CD8-positive, alpha-beta memory T cell (primary cell): ENCODE measurements around the gene MUC5B. TPM values are rescaled to one million over a fixed set of nuclear protein-coding genes. Genes with fewer than 3 reads are reported as not detected.

Source experiments
- CTCF ChIA-PET: fragments of 350-600 bp; sonication (Branson Sonifier 250); formaldehyde crosslinking; loops from one replicate; lab custom pipeline; 2021; ENCODE audit warnings: antibody characterized with exemption; lab: Charles Lee
- POLR2A ChIA-PET: fragments of 350-600 bp; sonication (Branson Sonifier 250); formaldehyde crosslinking; loops from one replicate; lab custom pipeline; 2021; ENCODE audit warnings: antibody characterized with exemption; lab: Charles Lee
- DNase-seq, 5 donors: peaks; one replicate each; pipeline versions ENCODE4 v3.0.0 to v3.0.0-alpha.2; 2020 to 2022; ENCODE audit warnings: mixed read lengths in 1 of 5
- H3K27ac ChIP-seq: one replicate; pipeline ENCODE4 v1.7.0; 2013; ENCODE audit warnings: low read depth, mild to moderate bottlenecking, low read length, moderate library complexity
- H3K27me3 ChIP-seq: 2 replicates; pipeline ENCODE4 v1.7.0; 2013; ENCODE audit warnings: low read length, mild to moderate bottlenecking; ENCODE audit not compliant: insufficient read depth, poor library complexity, severe bottlenecking
- H3K36me3 ChIP-seq: 2 replicates; pipeline ENCODE4 v1.7.0; 2013; ENCODE audit warnings: mild to moderate bottlenecking, low read length, moderate library complexity; ENCODE audit not compliant: insufficient read depth
- H3K4me1 ChIP-seq: 2 replicates; pipeline ENCODE4 v1.7.0; 2013; ENCODE audit warnings: mild to moderate bottlenecking, low read length, moderate library complexity; ENCODE audit not compliant: insufficient read depth
- H3K4me3 ChIP-seq: 2 replicates; pipeline ENCODE4 v1.7.0; 2013; ENCODE audit warnings: mild to moderate bottlenecking, low read length
- H3K9me3 ChIP-seq: 2 replicates; pipeline ENCODE4 v1.7.0; 2013; ENCODE audit warnings: mild to moderate bottlenecking, low read length
- H3K27ac Mint-ChIP-seq, 8 donors: one replicate each; pipeline ENCODE4 v1.8.0; 2020 to 2021; ENCODE audit warnings: mixed read lengths in 8 of 8, mild to moderate bottlenecking in 6 of 8, inconsistent platforms in 3 of 8, moderate library complexity in 3 of 8
- H3K27me3 Mint-ChIP-seq, 2 donors: one replicate each; pipeline ENCODE4 v1.8.0; 2020 to 2021; ENCODE audit warnings: mixed read lengths in 2 of 2, mild to moderate bottlenecking in 1 of 2, moderate library complexity in 1 of 2
- H3K36me3 Mint-ChIP-seq, 3 donors: one replicate each; pipeline ENCODE4 v1.8.0; 2020 to 2021; ENCODE audit warnings: mixed read lengths in 3 of 3, inconsistent platforms in 1 of 3, mild to moderate bottlenecking in 1 of 3
- H3K4me1 Mint-ChIP-seq, 3 donors: one replicate each; pipeline ENCODE4 v1.8.0; 2020 to 2021; ENCODE audit warnings: mixed read lengths in 3 of 3, inconsistent platforms in 1 of 3, mild to moderate bottlenecking in 1 of 3
- H3K4me3 Mint-ChIP-seq, 7 donors: one replicate each; pipeline ENCODE4 v1.8.0; 2020 to 2021; ENCODE audit warnings: mixed read lengths in 7 of 7, mild to moderate bottlenecking in 6 of 7, moderate library complexity in 4 of 7, inconsistent platforms in 2 of 7
- H3K9me3 Mint-ChIP-seq, 5 donors: one replicate each; pipeline ENCODE4 v1.8.0; 2020 to 2022; ENCODE audit warnings: mixed read lengths in 5 of 5, mild to moderate bottlenecking in 3 of 5, moderate library complexity in 2 of 5, inconsistent platforms in 1 of 5
- polyA plus RNA-seq: library from polyadenylated mRNA; unstranded; fragments of 300-500 nt; fragmentation: Illumina TruSeq; gene quantifications from one replicate; pipeline ENCODE4 v1.2.3, GENCODE V29; 2021
- total RNA-seq, 2 experiments: library from RNA; stranded (reverse); gene quantifications; one replicate each; pipeline ENCODE4 v1.2.3, GENCODE V29; 2021

Gene MUC5B
- total and polyA plus RNA-seq, 3 experiments from 2014 or later = not detected

DNA sequence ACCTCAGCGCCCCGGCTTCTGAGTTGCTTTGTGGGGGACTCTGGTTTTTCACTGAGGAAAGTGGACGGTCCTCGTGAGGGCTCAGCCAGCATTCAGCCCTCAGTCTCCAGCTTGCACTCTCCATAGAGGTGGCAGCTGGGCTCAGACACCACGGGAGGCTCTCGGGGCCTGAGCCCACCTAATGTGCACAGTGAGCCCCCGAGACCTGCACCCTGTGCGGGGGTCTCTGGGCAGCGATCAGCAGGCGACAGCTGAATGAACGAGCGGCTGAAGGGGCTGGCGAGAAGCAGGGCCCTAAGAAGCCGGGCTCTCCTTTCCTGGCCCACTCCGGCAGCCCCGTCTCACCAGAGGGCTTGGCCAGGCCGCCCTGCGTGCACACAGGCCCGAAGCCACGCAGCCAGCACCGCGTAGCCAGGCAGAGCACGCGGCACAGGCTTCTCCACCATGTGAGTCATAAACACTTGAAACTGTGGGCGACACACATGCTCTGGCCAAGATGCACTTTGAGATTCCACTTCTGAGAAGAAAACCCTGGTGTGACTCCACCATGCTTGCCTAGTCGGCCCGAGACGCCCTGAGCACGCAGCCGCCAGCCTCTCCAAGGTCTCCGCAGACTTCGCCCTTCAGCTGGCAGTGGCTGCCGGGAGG lies 58.6 kb downstream of the MUC5B start:
- H3K36me3 Mint-ChIP-seq = peaks cover 0 to 78% (median 10%) of the 10 kb centered on the region in 3 donors
- H3K27me3 Mint-ChIP-seq = no peaks in the 10 kb centered on the region
- no peaks in the 10 kb centered on the region for H3K9me3 ChIP-seq
- ChIA-PET CTCF (no interaction called here), POLR2A (no interaction called here)
- peak in 1 of 5 donors; percentile 19 for DNase-seq
- H3K27ac Mint-ChIP-seq = no peak overlapping the region
- no peak overlapping the region for H3K27ac ChIP-seq
- H3K27me3 ChIP-seq = no peaks in the 10 kb centered on the region
- H3K4me3 Mint-ChIP-seq = no peak overlapping the region
- H3K9me3 Mint-ChIP-seq = no peaks in the 10 kb centered on the region
- H3K4me1 Mint-ChIP-seq = peaks cover 0 to 2% (median 0%) of the 10 kb centered on the region in 3 donors
- no peaks in the 10 kb centered on the region for H3K4me1 ChIP-seq
- no peaks in the 10 kb centered on the region for H3K36me3 ChIP-seq
- H3K4me3 ChIP-seq = no peak overlapping the region

DNA sequence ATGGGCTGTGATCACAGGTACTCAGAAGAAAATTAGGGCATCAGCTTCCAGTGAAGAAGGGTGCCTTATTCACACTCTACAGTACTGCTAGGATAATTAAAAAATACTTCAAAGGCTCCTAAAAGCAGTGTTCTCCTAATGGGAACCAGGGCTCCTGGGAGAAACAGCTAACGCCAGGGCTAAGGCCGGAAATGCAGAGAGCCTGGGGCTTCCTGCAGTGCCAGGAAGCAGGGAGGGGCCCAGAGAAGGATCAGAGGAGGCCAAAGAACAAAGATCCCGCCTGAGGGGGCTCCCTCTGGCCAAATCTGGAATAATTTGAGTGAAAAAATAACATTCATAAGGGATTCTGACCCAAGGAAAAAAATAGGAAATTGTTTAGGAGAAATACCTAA lies 59.1 kb downstream of the MUC5B start:
- Histone ChIP-seq H3K36me3 (no peaks in the 10 kb centered on the region), H3K4me1 (no peaks in the 10 kb centered on the region), H3K27ac (no peak overlapping the region), H3K9me3 (no peaks in the 10 kb centered on the region), H3K27me3 (no peaks in the 10 kb centered on the region), H3K4me3 (no peak overlapping the region)
- no peak for DNase-seq
- CTCF ChIA-PET = no interaction called here
- Mint-ChIP-seq H3K4me1 (peaks cover 0 to 2% (median 0%) of the 10 kb centered on the region in 3 donors), H3K27ac (no peak overlapping the region), H3K4me3 (no peak overlapping the region), H3K9me3 (no peaks in the 10 kb centered on the region), H3K36me3 (peaks cover 0 to 80% (median 15%) of the 10 kb centered on the region in 3 donors), H3K27me3 (no peaks in the 10 kb centered on the region)
- POLR2A ChIA-PET = no interaction called here

DNA sequence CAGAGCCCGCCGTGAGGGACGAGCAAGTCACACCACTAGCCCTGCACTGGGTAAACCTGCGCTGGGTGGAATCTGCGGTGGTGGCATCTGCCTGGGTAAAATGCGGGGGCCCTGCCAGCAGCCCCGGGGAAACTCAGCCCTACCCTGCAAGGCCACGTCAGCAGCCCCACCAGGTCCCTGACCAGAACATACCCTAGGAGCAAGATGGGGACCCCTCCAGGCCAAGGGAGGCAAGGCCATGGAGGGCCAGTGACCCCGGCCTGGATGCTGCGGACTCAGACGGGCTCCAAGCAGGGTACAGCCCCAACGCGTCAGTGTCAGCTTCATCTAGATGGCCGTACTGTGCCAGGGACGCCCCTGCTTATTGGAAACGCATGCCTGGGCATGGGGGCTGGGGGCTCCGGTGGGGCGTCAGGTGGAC lies 60.2 kb downstream of the MUC5B start:
- no peak overlapping the region for H3K27ac ChIP-seq
- H3K36me3 ChIP-seq = no peaks in the 10 kb centered on the region
- no peaks in the 10 kb centered on the region for H3K9me3 ChIP-seq
- H3K4me3 Mint-ChIP-seq = no peak overlapping the region
- no peaks in the 10 kb centered on the region for H3K4me1 Mint-ChIP-seq
- peaks cover 0 to 75% (median 13%) of the 10 kb centered on the region in 3 donors for H3K36me3 Mint-ChIP-seq
- CTCF ChIA-PET = no interaction called here
- no peaks in the 10 kb centered on the region for H3K27me3 ChIP-seq
- H3K4me1 ChIP-seq = no peaks in the 10 kb centered on the region
- H3K27me3 Mint-ChIP-seq = no peaks in the 10 kb centered on the region
- POLR2A ChIA-PET = no interaction called here
- no peak overlapping the region for H3K27ac Mint-ChIP-seq
- no peak overlapping the region for H3K4me3 ChIP-seq
- DNase-seq = no peak
- no peaks in the 10 kb centered on the region for H3K9me3 Mint-ChIP-seq

DNA sequence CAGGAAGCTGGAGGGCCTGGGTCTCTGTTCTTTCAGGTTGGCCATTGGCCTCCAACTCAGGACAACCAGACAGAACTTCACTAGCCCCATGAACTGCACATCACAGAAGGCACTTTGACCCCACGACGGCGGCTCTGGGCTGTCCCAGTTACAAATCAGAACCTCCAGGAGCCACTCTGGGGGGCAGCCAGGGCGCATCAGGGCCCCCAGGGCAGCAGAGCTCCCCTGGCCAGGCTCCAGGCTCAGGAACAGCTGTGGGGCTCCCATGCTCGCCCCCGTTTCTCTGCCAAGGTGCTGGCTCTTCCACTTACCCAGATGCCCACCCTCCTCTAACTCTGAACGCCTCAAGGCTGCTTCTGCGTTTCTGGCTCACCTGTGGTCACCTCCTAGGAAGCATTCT lies 61.0 kb downstream of the MUC5B start:
- H3K4me3 Mint-ChIP-seq = no peak overlapping the region
- Histone ChIP-seq H3K27ac (no peak overlapping the region), H3K9me3 (no peaks in the 10 kb centered on the region), H3K4me3 (no peak overlapping the region), H3K36me3 (no peaks in the 10 kb centered on the region), H3K27me3 (no peaks in the 10 kb centered on the region), H3K4me1 (no peaks in the 10 kb centered on the region)
- ChIA-PET POLR2A (no interaction called here), CTCF (no interaction called here)
- H3K27me3 Mint-ChIP-seq = no peaks in the 10 kb centered on the region
- DNase-seq = no peak
- no peaks in the 10 kb centered on the region for H3K4me1 Mint-ChIP-seq
- no peaks in the 10 kb centered on the region for H3K9me3 Mint-ChIP-seq
- peaks cover 0 to 75% (median 13%) of the 10 kb centered on the region in 3 donors for H3K36me3 Mint-ChIP-seq
- H3K27ac Mint-ChIP-seq = no peak overlapping the region

DNA sequence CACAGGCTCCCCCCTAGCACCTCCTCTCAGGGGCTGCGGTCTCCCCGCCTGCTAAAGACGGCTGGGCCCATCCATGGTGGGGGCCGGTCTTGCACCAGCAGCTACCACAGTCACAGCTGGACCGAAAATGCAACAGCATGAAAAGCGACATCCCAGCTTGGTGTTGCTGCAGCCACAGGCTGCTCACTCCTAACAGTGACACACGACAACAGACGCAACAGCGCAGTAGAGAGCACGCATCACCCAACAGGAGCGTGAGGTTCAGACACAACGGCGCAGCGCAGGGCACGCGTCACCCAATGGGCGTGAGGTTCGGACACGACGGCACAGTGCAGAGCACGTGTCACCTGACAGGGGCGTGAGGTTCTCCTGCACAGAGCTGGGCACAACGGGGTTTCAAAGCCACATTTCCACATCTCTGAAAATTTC lies 62.5 kb downstream of the MUC5B start:
- Histone ChIP-seq H3K9me3 (no peaks in the 10 kb centered on the region), H3K36me3 (peaks cover 11% of the 10 kb centered on the region), H3K4me3 (no peak overlapping the region), H3K27ac (no peak overlapping the region), H3K4me1 (no peaks in the 10 kb centered on the region), H3K27me3 (no peaks in the 10 kb centered on the region)
- Mint-ChIP-seq H3K27ac (no peak overlapping the region), H3K9me3 (no peaks in the 10 kb centered on the region), H3K4me1 (no peaks in the 10 kb centered on the region), H3K4me3 (peak overlapping the region in 1 of 7 donors; percentile 5), H3K36me3 (peaks cover 0 to 74% (median 11%) of the 10 kb centered on the region in 3 donors), H3K27me3 (no peaks in the 10 kb centered on the region)
- no peak for DNase-seq
- POLR2A ChIA-PET = no interaction called here
- CTCF ChIA-PET = no interaction called here

DNA sequence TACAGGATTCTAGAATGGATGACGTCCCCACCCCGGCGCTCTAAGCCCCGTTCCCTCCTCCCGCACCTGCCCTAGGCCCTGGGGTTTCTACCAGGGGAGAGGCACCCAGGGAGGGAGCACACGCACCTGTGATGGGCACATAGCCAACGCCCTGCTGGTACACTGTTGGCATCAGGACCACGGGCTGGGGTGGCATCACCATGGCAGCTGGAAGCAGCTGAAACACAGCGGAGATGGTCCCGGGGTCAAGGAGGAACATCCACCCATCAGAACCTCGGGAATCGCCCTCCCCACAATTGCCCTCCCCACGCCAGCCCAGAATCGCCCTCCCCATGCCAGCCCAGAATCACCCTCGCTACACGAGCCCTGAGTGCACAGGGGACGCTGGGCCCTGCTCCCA lies 63.0 kb downstream of the MUC5B start:
- no peaks in the 10 kb centered on the region for H3K27me3 ChIP-seq
- Mint-ChIP-seq H3K4me3 (no peak overlapping the region), H3K36me3 (peaks cover 0 to 75% (median 11%) of the 10 kb centered on the region in 3 donors), H3K27ac (no peak overlapping the region), H3K4me1 (no peaks in the 10 kb centered on the region), H3K9me3 (no peaks in the 10 kb centered on the region), H3K27me3 (no peaks in the 10 kb centered on the region)
- DNase-seq = no peak
- no peak overlapping the region for H3K27ac ChIP-seq
- CTCF ChIA-PET = no interaction called here
- peaks cover 16% of the 10 kb centered on the region for H3K36me3 ChIP-seq
- no peaks in the 10 kb centered on the region for H3K9me3 ChIP-seq
- H3K4me3 ChIP-seq = no peak overlapping the region
- no peaks in the 10 kb centered on the region for H3K4me1 ChIP-seq
- POLR2A ChIA-PET = no interaction called here

DNA sequence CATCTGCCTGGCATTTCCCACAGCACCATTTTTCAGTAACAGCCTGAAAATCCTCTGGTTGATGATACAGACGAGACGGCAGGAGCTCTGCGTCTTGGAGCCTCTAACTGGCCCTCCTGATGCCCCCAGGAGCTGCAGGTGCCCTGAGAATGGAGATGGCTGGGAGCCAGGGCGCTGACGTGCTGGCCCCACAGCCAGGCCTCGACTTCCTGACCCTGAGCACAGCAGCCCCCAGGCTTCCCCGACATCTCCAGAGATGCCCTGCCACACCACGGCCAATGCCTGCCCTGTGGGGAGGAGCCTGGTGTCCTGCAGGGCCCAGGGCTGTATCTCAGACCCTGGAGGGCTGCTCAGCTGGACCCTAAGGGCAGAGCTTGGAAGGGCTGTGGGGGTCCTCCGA lies 65.1 kb downstream of the MUC5B start:
- ChIA-PET CTCF (no interaction called here), POLR2A (no interaction called here)
- Histone ChIP-seq H3K4me1 (no peaks in the 10 kb centered on the region), H3K9me3 (no peaks in the 10 kb centered on the region), H3K4me3 (no peak overlapping the region), H3K27me3 (no peaks in the 10 kb centered on the region), H3K27ac (no peak overlapping the region), H3K36me3 (peaks cover 18% of the 10 kb centered on the region)
- Mint-ChIP-seq H3K4me3 (no peak overlapping the region), H3K9me3 (no peaks in the 10 kb centered on the region), H3K36me3 (peaks cover 0 to 77% (median 15%) of the 10 kb centered on the region in 3 donors), H3K4me1 (peaks cover 0 to 4% (median 4%) of the 10 kb centered on the region in 3 donors), H3K27ac (no peak overlapping the region), H3K27me3 (no peaks in the 10 kb centered on the region)
- peak in 1 of 5 donors; percentile 24 for DNase-seq

DNA sequence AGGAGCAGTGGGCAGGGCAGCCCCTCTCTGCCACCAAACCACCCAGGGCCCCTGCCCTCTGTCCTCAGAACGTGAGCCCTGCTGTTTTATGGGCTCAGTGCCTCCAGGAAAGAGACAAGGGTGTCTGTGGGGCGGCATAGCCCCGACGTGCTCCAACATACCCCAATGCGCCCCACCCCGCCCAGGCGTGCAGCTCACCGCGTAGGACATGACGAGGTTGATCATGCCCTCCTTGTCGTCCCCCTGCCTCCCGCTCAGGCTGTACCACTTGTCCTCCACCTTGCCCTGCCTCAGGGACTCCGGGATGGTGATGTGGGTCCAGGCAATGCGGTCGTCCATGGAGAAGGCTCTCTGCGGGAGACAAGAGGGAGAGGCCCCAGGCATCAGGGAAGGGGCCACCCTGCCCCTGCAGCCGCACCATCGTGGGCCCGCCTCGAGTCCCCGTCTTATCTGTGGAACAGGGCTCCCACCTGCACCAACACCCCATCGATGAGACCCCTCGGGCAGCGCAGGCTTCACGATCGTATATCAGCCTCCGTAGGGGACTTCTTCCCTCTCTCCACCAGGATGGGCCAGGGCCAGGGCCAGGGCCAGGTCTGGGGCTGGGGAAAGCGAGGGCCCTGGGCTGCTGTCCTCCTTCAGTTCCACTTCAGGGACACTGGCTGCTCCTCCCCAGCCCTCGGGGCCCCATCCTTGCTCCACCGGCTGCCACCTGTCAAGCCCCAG lies 65.7 kb downstream of the MUC5B start:
- no peaks in the 10 kb centered on the region for H3K4me1 ChIP-seq
- peaks cover 18% of the 10 kb centered on the region for H3K36me3 ChIP-seq
- Mint-ChIP-seq H3K4me3 (no peak overlapping the region), H3K4me1 (peaks cover 0 to 4% (median 4%) of the 10 kb centered on the region in 3 donors), H3K27me3 (no peaks in the 10 kb centered on the region), H3K36me3 (peaks cover 0 to 78% (median 15%) of the 10 kb centered on the region in 3 donors), H3K27ac (no peak overlapping the region), H3K9me3 (no peaks in the 10 kb centered on the region)
- no peaks in the 10 kb centered on the region for H3K9me3 ChIP-seq
- H3K4me3 ChIP-seq = no peak overlapping the region
- POLR2A ChIA-PET = no interaction called here
- no peaks in the 10 kb centered on the region for H3K27me3 ChIP-seq
- peak in 1 of 5 donors; percentile 38 for DNase-seq
- CTCF ChIA-PET = no interaction called here
- H3K27ac ChIP-seq = no peak overlapping the region
